Measurements from ENCODE around the gene PCDHGB3. TPM values are rescaled to one million over a fixed set of nuclear protein-coding genes. Genes with fewer than 3 reads are reported as not detected.
"Not testable (repeated sequence)": the region's sequence is repeated elsewhere in the genome, so short reads cannot be mapped to it uniquely, and the experiment has no call there.

The PCDHGB3 gene
- total RNA-seq, 1 experiment from 2014 or later, result 1.6 TPM

DNA sequence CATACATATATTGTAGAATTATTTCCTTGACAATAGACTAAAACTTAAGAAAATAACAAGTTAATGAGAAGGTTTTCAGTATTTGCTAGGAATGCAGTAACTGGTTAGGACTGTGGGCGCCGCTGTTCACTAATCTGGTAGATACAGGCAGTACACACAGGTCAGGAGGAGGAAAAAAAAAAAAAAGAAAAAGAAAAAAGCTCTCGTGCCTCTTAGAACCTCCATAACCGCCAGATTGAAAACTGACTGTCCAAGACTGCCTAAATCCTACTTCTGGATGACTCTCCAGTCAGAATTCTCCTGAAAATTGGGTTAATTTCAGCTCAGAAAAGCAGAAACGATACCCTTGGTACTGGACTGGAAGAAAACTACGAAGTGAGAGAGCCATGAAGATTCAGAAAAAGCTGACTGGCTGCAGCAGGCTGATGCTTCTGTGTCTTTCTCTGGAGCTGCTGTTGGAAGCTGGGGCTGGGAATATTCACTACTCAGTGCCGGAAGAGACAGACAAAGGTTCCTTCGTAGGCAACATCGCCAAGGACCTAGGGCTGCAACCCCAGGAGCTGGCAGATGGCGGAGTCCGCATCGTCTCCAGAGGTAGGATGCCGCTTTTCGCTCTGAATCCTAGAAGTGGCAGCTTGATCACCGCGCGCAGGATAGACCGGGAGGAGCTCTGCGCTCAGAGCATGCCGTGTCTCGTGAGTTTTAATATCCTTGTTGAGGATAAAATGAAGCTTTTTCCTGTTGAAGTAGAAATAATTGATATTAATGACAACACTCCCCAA, 39.6 kb upstream of the PCDHGB3 start, which contains the start of gene PCDHGA1:
PCDHGA1 (plus strand) TSS at position 216 of the 782 bp plus-strand sequence.
- peaks cover 22% of the 10 kb centered on the region for H3K9me3 ChIP-seq (ENCODE audit: control insufficient read depth, low read depth, low read length)
- DNase-seq, result no peak
- H3K9ac ChIP-seq (ENCODE audit: extremely low read depth, insufficient read length, low read length), result no peak within 1 kb of the TSS
- H3K14ac ChIP-seq (ENCODE audit: insufficient read depth, low read length), result no peak within 1 kb of the TSS
- no peak within 1 kb of the TSS for H2BK5ac ChIP-seq (ENCODE audit: insufficient read length, low read length)
- peaks cover 5 to 6% of the 10 kb centered on the region in 2 experiments for H3K4me1 Mint-ChIP-seq
- TF ChIP-seq, protein P1, sequence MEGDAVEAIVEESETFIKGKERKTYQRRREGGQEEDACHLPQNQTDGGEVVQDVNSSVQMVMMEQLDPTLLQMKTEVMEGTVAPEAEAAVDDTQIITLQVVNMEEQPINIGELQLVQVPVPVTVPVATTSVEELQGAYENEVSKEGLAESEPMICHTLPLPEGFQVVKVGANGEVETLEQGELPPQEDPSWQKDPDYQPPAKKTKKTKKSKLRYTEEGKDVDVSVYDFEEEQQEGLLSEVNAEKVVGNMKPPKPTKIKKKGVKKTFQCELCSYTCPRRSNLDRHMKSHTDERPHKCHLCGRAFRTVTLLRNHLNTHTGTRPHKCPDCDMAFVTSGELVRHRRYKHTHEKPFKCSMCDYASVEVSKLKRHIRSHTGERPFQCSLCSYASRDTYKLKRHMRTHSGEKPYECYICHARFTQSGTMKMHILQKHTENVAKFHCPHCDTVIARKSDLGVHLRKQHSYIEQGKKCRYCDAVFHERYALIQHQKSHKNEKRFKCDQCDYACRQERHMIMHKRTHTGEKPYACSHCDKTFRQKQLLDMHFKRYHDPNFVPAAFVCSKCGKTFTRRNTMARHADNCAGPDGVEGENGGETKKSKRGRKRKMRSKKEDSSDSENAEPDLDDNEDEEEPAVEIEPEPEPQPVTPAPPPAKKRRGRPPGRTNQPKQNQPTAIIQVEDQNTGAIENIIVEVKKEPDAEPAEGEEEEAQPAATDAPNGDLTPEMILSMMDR (conservative IDR thresholded peaks at IDR 0.05), result peak; percentile 59
- H3K27ac ChIP-seq (ENCODE audit: insufficient read length, low read depth, low read length), result no peak within 1 kb of the TSS
- H3T11ph ChIP-seq (ENCODE audit: low read length), result no peak within 1 kb of the TSS
- H3K4me3 Mint-ChIP-seq, result no peak within 1 kb of the TSS
- no peak within 1 kb of the TSS for H2BK15ac ChIP-seq (ENCODE audit: low read depth, low read length)
- no peak within 1 kb of the TSS for H2BK120ac ChIP-seq (ENCODE audit: low read depth, low read length, poor library complexity, severe bottlenecking)
- H4K5ac ChIP-seq (ENCODE audit: insufficient read length, low read depth, low read length), result no peak within 1 kb of the TSS
- H2BK12ac ChIP-seq (ENCODE audit: insufficient read length, low read depth, low read length), result no peak within 1 kb of the TSS
- no peak within 1 kb of the TSS for H2AFZ ChIP-seq (ENCODE audit: low read length)
- no peak within 1 kb of the TSS for H3K18ac ChIP-seq (ENCODE audit: insufficient read length, low read depth, low read length)
- H2BK20ac ChIP-seq (ENCODE audit: low read depth, low read length, poor library complexity, severe bottlenecking), result no peak within 1 kb of the TSS
- H3K27ac Mint-ChIP-seq, result no peak within 1 kb of the TSS
- H3K27me3 ChIP-seq (ENCODE audit: insufficient read depth, low read length), result no peaks in the 10 kb centered on the region
- peaks cover 9% of the 10 kb centered on the region for H3K23me2 ChIP-seq (ENCODE audit: insufficient read length, low read depth, low read length, poor library complexity, severe bottlenecking)
- H3K36me3 Mint-ChIP-seq (ENCODE audit: insufficient read depth in 1 of 3, low read depth in 3 of 3), result peaks cover 9 to 42% (median 15%) of the 10 kb centered on the region in 3 experiments
- H3K79me2 ChIP-seq (ENCODE audit: insufficient read depth, low read length), result no peaks in the 10 kb centered on the region
- no peak within 1 kb of the TSS for H4K8ac ChIP-seq (replicated peaks; ENCODE audit: insufficient read length, low read depth, low read length)
- no peak within 1 kb of the TSS for H3K4me2 ChIP-seq (ENCODE audit: insufficient read depth, insufficient read length, low read length)
- H3K27me3 Mint-ChIP-seq (ENCODE audit: low read depth), result peaks cover 9% of the 10 kb centered on the region
- no peak within 1 kb of the TSS for H4K91ac ChIP-seq (ENCODE audit: insufficient read length, low read depth, low read length)
- H3K4ac ChIP-seq (ENCODE audit: low read depth, low read length), result no peak within 1 kb of the TSS
- no peak within 1 kb of the TSS for H3K23ac ChIP-seq (ENCODE audit: insufficient read length, low read depth, low read length)
- H4K20me1 ChIP-seq (ENCODE audit: control insufficient read depth, insufficient read depth, insufficient read length), result no peaks in the 10 kb centered on the region
- no peak within 1 kb of the TSS for H2AK5ac ChIP-seq (ENCODE audit: insufficient read length, low read length)
- H3K79me1 ChIP-seq (ENCODE audit: insufficient read depth, low read depth, low read length, poor library complexity, severe bottlenecking), result no peaks in the 10 kb centered on the region
- no peak within 1 kb of the TSS for H3K56ac ChIP-seq (ENCODE audit: insufficient read length, low read depth, low read length)
- peaks cover 59 to 66% of the 10 kb centered on the region in 2 experiments for H3K9me3 Mint-ChIP-seq
- WGBS (ENCODE audit: extremely low coverage, insufficient read length, low lambda C conversion rate), result no CpG with 5 or more reads among the region's 21 CpGs
- no peaks in the 10 kb centered on the region for H3K4me1 ChIP-seq (ENCODE audit: insufficient read depth, low read length)

DNA sequence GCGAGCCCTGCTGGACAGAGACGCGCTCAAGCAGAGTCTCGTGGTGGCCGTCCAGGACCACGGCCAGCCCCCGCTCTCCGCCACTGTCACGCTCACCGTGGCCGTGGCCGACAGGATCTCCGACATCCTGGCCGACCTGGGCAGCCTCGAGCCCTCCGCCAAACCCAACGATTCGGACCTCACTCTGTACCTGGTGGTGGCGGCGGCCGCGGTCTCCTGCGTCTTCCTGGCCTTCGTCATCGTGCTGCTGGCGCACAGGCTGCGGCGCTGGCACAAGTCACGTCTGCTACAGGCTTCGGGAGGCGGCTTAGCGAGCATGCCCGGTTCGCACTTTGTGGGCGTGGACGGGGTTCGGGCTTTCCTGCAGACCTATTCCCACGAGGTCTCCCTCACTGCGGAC, 37.5 kb upstream of the PCDHGB3 start:
- not testable (repeated sequence) for H2BK12ac ChIP-seq (ENCODE audit: insufficient read length, low read depth, low read length); H3K27me3 ChIP-seq (ENCODE audit: insufficient read depth, low read length); H2AK5ac ChIP-seq (ENCODE audit: insufficient read length, low read length); H3K23ac ChIP-seq (ENCODE audit: insufficient read length, low read depth, low read length); H2AFZ ChIP-seq (ENCODE audit: low read length); H3K14ac ChIP-seq (ENCODE audit: insufficient read depth, low read length); H3K56ac ChIP-seq (ENCODE audit: insufficient read length, low read depth, low read length); H3K4ac ChIP-seq (ENCODE audit: low read depth, low read length); H3K4me1 Mint-ChIP-seq; H4K20me1 ChIP-seq (ENCODE audit: control insufficient read depth, insufficient read depth, insufficient read length); H3K4me1 ChIP-seq (ENCODE audit: insufficient read depth, low read length); H3K4me2 ChIP-seq (ENCODE audit: insufficient read depth, insufficient read length, low read length); H2BK120ac ChIP-seq (ENCODE audit: low read depth, low read length, poor library complexity, severe bottlenecking); H3T11ph ChIP-seq (ENCODE audit: low read length); H4K91ac ChIP-seq (ENCODE audit: insufficient read length, low read depth, low read length); H3K79me2 ChIP-seq (ENCODE audit: insufficient read depth, low read length); DNase-seq; H2BK15ac ChIP-seq (ENCODE audit: low read depth, low read length); H4K5ac ChIP-seq (ENCODE audit: insufficient read length, low read depth, low read length); H4K8ac ChIP-seq (replicated peaks; ENCODE audit: insufficient read length, low read depth, low read length); H3K4me3 Mint-ChIP-seq; H3K79me1 ChIP-seq (ENCODE audit: insufficient read depth, low read depth, low read length, poor library complexity, severe bottlenecking); H3K18ac ChIP-seq (ENCODE audit: insufficient read length, low read depth, low read length); H3K23me2 ChIP-seq (ENCODE audit: insufficient read length, low read depth, low read length, poor library complexity, severe bottlenecking); H2BK5ac ChIP-seq (ENCODE audit: insufficient read length, low read length); H3K27ac Mint-ChIP-seq; H3K27ac ChIP-seq (ENCODE audit: insufficient read length, low read depth, low read length); H3K9ac ChIP-seq (ENCODE audit: extremely low read depth, insufficient read length, low read length); H2BK20ac ChIP-seq (ENCODE audit: low read depth, low read length, poor library complexity, severe bottlenecking); H3K27me3 Mint-ChIP-seq (ENCODE audit: low read depth)
- Mint-ChIP-seq H3K9me3 (peaks cover 53 to 64% of the 10 kb centered on the region in 2 experiments), H3K36me3 (ENCODE audit: insufficient read depth in 1 of 3, low read depth in 3 of 3) (peaks cover 9 to 27% (median 15%) of the 10 kb centered on the region in 3 experiments)
- no CpG with 5 or more reads among the region's 39 CpGs for WGBS (ENCODE audit: extremely low coverage, insufficient read length, low lambda C conversion rate)
- H3K9me3 ChIP-seq (ENCODE audit: control insufficient read depth, low read depth, low read length), result peaks cover 22% of the 10 kb centered on the region

All from H9 (cell line).